NK-92 (cell line): Measurements from ENCODE around the gene MRPL52.
"Not testable (repeated sequence)": the region's sequence is repeated elsewhere in the genome, so short reads cannot be mapped to it uniquely, and the experiment has no call there.

Experiments used
- DNase-seq: peaks from one replicate; lab custom pipeline; 2025; ENCODE audit not compliant: unreplicated experiment; lab: John Stamatoyannopoulos, UW

The MRPL52 gene

DNA sequence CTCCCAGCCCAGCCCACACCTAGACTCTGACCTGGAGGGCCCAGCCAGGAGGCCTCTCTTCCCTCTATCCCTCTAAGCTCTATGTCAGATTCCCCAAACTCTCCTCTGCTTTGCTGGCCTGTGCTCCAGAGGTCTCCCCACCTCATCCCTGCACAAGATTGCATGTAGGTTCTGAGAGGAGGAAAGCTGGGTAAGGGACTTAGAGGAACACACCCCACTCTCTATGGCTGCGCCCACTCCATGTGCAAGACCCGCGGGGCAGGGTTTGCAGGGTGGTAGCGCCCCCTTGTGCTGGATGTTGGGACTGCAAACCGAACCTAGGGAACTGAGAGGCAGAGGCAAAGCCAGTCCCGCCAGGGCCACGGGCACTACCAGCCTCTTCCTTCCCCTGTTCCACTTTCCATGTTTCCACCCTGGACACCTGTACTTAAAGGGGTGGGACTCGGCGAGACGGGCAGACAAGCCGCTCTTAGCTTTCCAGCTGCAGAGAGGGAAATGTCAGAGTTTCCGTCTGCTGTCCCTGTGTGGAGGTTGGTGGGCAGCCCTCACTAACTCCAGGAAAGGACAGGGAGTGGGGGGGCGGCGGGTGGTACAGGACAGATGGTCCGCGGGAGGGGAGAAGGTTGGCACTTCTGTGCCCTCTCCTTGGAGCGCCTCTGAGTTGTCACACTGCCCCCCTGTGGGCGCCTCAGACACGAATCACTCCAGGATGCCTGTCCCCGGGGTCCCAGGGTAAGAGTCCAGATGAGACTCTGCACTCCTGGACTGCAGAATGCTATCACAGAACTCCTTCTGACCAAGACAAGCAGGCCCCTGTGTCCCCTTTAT lies 23.5 kb downstream of the MRPL52 start:
- DNase-seq, result peak; percentile 34

DNA sequence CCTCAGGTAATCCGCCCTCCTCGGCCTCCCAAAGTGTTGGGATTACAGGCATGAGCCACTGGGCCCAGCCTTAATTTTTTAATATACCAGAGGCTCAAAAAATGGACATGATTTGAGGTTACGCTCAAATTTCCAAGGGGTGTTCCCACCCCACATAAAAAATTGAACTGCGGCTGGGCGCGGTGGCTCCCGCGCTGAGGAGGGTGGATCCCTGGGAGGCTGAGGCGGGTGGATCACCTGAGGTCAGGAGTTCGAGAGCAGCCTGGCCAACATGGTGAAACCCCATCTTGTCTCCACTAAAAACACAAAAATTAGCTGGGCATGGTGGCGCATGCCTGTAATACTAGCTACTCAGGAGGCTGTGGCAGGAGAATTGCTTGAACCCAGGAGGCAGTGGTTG lies 24.6 kb downstream of the MRPL52 start:
- not testable (repeated sequence) for DNase-seq

DNA sequence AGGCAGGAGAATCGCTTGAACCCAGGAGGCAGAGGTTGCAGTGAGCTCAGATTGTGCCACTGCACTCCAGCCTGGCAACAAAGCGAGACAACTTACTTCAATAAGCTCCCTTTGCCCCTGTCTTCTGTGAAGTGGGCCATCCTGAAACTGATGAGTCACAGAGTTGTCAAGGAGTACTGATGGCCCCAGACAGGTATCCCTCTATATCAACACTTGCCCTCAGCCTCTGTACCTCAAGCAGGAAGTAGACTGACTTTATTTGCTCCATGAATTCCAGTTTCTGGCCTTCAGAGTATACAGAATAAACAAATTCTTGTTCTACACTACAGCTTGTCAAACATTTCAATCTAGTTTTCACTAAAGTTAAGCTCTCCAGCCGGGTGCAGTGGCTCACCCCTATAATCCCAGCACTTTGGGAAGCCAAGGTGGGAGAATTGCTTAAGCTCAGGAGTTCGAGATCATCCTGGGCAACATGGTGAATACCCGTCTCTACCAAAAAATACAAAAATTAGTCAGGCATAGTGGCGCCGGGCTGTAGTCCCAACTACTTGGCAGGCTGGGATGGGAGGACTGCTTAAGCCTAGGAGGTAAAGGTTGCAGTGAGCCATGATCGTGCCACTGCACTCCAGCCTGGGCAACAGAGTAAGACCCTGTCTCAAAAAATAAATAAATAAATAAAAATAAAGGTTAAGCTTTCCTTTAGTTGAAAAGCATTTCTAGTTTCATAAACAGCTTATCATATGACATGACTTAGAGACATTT lies 25.5 kb downstream of the MRPL52 start:
- DNase-seq, result no peak

DNA sequence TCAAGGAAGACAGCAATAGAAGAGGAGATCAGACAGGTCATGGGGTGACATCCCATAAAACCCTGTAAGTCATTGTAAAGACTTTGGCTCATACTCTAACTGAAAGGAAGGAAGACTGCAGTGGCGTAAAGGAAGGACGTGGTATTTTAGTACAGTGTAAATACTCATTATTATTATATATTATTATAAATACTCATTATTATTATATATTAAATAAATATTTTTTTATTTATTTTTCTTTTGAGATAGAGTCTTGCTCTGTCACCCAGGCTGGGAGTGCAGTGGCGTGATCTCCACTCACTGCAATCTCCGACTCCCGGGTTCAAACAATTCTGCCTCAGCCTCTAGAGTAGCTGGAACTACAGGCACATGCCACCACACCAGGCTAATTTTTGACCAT lies 26.7 kb downstream of the MRPL52 start:
- DNase-seq, result no peak

DNA sequence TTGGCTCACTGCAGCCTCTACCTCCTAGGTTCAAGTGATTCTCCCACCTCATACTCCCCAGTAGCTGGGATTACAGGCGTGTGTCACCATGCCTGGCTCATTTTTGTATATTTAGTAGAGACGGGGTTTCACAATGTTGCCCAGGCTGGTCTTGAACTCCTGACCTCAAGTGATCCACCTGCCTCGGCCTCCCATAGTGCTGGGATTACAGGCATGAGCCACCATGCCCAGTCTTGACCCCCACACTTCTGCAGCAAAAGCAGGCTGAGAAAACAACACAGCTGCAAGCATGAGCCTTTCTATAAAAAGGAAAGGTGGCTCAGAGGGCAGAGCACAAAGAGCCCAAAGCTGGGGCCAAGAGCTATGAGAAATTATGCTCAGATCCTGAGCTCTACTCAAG lies 30.7 kb downstream of the MRPL52 start:
- DNase-seq, result not testable (repeated sequence)

DNA sequence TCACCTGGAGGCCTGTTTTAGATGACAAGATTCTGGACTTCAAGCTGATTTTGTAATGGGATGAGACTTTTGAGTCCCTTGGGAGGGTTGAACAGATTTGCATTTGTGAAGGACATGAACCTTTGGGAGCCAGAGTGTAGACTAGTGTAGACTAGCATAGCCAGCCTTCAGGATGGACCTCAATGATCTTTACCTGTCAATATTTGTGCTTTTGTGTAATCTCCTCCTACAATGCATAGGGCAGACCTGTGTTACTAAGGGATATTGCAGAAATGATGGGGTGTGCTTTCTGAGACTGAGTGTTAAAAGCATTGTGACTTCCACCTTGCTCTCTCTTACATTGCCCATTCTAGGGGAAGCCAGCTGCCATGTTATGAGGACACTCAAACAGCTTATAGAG lies 32.0 kb downstream of the MRPL52 start:
- DNase-seq, result no peak

DNA sequence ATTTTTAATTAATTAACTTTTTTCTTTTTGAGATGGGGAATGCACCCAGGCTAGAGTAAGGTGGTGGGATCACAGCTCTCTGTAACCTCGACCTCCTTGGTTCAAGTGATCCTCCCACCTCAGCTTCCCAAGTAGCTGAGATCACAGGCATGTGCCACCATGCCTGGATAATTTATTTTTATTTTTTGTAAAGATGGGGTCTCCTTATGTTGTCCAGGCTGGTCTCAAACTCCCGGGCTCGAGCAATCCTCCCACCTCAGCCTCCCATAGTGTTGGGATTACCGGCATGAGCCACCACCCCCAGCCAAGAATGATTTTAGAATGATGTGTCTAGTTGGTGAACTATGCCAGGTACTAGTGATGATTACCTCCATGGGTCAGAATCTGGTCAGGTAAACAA lies 35.3 kb downstream of the MRPL52 start:
- DNase-seq, result no peak

DNA sequence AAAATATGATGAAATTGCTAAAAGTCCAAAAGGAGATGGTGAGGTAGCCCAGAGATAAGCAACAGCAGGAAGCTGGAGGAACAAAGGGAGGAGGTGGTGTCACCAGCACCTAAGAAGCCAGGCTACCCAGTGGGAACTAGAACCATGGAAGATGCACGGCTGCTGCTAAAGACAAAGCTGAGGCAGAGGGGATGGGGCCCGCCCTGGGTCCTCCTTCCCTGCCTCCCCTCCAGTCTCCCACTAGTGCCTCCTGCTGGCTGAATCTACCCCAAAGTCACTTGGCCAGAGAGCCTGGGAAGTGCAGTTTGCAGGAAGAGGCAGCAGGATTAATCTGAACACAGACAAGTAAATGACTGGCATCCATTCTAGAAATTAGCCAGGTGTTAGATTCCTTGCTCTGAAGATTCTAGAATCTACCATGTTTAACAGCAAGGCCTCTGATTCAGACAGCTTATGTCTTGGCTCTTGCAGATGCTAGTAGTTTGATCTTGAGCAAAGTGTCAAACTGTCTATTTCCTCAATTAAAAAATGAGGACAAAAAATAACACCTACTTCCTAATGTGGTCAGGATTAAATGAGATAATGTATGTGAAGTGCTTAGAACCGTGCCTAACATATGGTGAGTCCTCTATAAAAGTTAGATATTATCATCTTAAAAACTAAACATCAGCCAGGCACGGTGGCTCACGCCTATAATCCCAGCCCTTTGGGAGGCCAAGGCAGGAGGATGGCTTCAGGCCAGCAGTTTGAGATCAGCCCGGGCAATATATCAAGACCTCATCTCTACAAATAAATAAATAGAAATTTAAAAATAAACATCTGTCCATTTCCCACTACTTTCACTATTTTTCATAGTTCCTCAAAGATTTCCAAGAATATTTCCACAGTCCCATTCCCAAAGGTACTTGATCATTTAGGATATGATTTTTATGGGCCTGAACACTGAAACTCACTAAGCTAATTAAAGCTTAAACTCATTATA lies 36.0 kb downstream of the MRPL52 start:
- no peak for DNase-seq

DNA sequence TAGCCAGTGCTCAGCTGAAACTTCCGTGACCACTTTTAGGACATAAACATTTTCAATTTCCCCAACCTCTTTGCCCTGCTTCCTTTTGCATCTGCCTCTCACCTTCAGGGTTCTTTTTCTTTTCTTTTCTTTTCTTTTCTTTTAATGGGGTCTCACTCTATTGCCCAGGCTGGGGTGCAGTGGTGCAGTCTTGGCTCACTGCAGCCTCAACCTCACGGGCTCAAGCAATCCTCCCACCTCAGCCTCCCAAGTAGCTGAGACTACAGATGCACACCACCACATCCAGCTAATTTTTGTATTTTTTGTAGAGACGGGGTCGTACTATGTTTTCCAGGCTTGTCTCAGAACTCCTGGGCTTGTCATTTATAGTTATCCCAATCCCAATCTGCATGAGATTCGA lies 37.2 kb downstream of the MRPL52 start:
- no peak for DNase-seq

DNA sequence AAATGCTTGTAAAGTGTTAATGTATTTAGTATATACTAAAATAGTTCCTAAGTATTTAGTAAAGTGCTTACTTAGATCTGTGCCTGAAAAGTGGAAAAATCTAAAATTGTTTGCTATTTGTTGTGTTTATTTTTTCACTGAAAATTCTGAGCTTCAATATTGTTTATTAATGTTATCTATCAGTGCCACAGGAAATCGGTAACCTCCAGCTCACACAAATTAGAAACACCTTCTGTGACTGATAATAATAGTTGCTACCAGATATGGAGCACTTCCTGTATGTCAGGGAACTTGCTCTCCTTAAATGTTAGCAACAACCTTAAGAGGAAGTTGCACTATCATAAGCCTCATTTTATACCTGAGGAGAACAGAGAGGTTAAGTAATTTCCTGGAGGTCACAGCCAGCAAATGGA lies 41.1 kb downstream of the MRPL52 start:
- no peak for DNase-seq

DNA sequence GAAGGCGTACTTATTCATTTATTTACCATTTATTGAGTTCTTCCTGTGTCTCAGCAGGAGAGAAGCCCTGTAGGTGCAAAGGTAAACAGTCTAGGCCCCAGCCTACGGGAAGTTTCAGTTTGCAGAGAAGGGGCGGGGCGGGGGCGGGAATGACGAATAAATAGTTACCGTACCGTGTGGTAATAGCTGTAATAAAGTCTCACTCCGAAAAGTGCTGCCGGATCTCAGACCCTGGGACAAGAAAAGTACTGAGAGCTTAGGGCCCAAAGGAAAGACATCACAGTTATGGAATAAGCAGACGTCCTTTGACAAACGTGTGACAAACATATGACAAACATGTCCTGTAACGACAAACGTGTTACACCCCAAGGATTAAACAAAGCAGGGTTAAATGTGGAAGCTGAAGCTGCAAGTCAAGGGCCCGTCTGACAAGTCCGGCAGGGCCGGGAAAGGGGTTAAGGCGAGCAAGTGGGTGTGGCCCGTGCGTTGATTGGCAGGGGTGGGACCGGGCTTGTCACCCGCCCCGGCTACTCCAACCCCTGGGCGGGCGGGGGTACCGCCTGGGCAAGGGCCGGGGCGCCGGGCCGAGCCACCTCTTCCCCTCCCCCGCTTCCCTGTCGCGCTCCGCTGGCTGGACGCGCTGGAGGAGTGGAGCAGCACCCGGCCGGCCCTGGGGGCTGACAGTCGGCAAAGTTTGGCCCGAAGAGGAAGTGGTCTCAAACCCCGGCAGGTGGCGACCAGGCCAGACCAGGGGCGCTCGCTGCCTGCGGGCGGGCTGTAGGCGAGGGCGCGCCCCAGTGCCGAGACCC lies 41.7 kb downstream of the MRPL52 start, which contains the start of gene LRP10:
Gene LRP10 (plus strand): TSS at position 517 of the 809 bp plus-strand sequence. CDS start 564 bp downstream, outside the sequence.
- DNase-seq, result no peak

DNA sequence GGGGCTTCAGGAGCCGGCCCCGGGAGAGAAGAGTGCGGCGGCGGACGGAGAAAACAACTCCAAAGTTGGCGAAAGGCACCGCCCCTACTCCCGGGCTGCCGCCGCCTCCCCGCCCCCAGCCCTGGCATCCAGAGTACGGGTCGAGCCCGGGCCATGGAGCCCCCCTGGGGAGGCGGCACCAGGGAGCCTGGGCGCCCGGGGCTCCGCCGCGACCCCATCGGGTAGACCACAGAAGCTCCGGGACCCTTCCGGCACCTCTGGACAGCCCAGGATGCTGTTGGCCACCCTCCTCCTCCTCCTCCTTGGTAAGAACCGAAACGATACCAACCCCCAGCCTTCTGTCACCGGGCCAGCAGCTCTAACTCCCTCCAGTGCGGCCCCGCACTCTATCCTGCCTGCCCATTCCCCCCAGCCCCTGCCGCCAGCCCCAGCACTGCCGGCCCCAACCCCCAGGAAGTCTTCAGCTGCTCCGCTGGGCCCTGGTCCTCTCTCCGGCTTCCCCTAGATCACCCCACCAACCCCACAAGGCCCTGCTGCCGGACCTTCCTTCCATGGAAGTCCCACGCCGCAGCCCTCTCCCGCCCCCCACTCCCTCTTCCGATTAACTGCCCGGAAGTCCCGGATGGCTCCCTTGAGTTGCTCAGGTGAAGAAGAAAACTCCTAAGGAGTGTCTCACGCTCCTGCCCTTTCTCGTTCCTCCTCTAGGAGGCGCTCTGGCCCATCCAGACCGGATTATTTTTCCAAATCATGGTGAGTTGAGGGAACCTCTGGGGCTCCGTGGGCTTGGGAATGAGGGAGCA lies 42.5 kb downstream of the MRPL52 start:
- no peak for DNase-seq

DNA sequence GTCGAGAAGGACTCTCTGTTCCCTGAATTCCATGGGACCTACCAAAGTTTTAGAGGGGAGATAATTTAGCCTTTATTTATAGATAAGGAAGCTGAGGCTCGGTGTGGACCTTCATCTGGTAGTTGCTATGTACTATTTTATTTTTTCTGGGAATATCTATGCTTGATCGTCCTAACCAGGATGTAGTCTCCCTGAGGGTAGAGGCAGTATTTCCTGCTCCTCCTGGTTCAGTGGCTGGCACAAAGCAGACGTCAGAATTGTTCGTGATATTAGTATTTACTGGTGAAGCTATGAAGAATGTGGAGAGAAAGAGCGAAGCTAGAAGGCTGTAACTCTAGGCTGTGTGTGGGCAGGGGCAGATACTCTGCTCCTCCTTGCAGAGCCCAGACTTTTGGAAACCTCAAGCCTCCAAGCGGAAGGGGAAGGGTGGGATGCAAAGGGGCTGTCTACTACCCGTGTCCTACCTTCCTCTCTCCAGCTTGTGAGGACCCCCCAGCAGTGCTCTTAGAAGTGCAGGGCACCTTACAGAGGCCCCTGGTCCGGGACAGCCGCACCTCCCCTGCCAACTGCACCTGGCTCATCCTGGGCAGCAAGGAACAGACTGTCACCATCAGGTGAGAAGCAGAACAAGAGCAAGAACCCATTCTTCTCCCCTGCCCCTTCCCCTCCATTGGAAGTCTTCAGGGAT lies 43.3 kb downstream of the MRPL52 start:
- no peak for DNase-seq

DNA sequence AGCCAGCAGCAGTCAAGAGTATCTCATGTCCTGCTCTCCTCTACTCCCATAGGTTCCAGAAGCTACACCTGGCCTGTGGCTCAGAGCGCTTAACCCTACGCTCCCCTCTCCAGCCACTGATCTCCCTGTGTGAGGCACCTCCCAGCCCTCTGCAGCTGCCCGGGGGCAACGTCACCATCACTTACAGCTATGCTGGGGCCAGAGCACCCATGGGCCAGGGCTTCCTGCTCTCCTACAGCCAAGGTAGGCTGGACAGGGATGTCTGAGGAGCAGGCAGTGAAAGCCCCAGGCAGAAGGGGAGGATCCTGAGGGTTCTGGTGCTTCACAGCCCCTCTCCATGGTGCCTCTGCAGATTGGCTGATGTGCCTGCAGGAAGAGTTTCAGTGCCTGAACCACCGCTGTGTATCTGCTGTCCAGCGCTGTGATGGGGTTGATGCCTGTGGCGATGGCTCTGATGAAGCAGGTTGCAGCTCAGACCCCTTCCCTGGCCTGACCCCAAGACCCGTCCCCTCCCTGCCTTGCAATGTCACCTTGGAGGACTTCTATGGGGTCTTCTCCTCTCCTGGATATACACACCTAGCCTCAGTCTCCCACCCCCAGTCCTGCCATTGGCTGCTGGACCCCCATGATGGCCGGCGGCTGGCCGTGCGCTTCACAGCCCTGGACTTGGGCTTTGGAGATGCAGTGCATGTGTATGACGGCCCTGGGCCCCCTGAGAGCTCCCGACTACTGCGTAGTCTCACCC lies 45.5 kb downstream of the MRPL52 start:
- no peak for DNase-seq

DNA sequence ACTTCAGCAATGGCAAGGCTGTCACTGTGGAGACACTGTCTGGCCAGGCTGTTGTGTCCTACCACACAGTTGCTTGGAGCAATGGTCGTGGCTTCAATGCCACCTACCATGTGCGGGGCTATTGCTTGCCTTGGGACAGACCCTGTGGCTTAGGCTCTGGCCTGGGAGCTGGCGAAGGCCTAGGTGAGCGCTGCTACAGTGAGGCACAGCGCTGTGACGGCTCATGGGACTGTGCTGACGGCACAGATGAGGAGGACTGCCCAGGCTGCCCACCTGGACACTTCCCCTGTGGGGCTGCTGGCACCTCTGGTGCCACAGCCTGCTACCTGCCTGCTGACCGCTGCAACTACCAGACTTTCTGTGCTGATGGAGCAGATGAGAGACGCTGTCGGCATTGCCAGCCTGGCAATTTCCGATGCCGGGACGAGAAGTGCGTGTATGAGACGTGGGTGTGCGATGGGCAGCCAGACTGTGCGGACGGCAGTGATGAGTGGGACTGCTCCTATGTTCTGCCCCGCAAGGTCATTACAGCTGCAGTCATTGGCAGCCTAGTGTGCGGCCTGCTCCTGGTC lies 46.1 kb downstream of the MRPL52 start:
- no peak for DNase-seq

DNA sequence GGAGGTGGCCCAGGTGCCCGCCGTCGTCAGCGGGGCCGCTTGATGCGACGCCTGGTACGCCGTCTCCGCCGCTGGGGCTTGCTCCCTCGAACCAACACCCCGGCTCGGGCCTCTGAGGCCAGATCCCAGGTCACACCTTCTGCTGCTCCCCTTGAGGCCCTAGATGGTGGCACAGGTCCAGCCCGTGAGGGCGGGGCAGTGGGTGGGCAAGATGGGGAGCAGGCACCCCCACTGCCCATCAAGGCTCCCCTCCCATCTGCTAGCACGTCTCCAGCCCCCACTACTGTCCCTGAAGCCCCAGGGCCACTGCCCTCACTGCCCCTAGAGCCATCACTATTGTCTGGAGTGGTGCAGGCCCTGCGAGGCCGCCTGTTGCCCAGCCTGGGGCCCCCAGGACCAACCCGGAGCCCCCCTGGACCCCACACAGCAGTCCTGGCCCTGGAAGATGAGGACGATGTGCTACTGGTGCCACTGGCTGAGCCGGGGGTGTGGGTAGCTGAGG lies 47.4 kb downstream of the MRPL52 start:
- DNase-seq, result no peak
